ENCODE data around the gene CLEC2A. TPM values are rescaled to one million over a fixed set of nuclear protein-coding genes. Genes with fewer than 3 reads are reported as not detected.
A peak's percentile ranks its signal among the peaks of the same experiment; 100 is the strongest.

The CLEC2A gene
- total and polyA plus RNA-seq, 7 experiments from 2014 or later, result 0.22 TPM; not detected in 6

DNA sequence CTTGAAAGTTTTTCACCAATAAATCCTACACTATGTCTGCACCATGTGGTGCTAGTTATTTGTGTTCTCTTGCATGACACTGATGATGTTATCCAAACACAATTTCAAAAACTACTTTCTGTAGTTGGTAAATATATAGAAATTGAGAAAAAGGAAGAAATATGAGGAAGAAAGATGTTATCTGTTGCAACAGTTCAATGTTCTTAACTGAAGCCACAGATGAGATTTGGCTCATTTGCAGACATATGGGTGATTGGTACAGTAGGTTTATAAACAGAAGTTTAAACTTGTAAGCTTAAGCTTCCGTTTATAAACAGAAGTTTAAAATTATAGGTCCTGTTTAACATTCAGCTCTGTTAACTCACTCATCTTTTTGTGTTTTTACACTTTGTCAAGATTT lies 39.0 kb upstream of the CLEC2A start, which contains the start of gene CLEC12A:
Gene CLEC12A, plus strand, starts transcription at position 229 of the 400 bp plus-strand sequence. CDS start 188 bp downstream, outside the sequence.
- H3K9me3 Mint-ChIP-seq, result peaks cover 0 to 11% (median 5%) of the 10 kb centered on the region in 11 donors
- Histone ChIP-seq H3K4me3 (ENCODE audit: low read length) (no peak within 1 kb of the TSS), H3K4me1 (ENCODE audit: control insufficient read depth in 2 of 2, insufficient read depth in 2 of 2, low read length in 2 of 2) (no peaks in the 10 kb centered on the region), H3K36me3 (ENCODE audit: control insufficient read depth in 2 of 3, insufficient read depth in 3 of 3, low read length in 3 of 3) (no peaks in the 10 kb centered on the region), H3K27me3 (ENCODE audit: control insufficient read depth in 2 of 2, insufficient read depth in 2 of 2, low read length in 2 of 2) (no peaks in the 10 kb centered on the region), H3K27ac (ENCODE audit: low read depth, low read length) (no peak within 1 kb of the TSS), H3K9me3 (ENCODE audit: control insufficient read depth in 2 of 3, low read length in 3 of 3) (no peaks in the 10 kb centered on the region)
- ChIA-PET POLR2A (no interaction called here), CTCF (no interaction called here)
- peaks cover 0 to 40% (median 0%) of the 10 kb centered on the region in 5 donors for H3K27me3 Mint-ChIP-seq
- peaks cover 0 to 4% (median 0%) of the 10 kb centered on the region in 7 donors for H3K4me1 Mint-ChIP-seq
- peak within 1 kb of the TSS in 1 of 9 donors; percentile 14 for H3K27ac Mint-ChIP-seq
- H3K4me3 Mint-ChIP-seq, result no peak within 1 kb of the TSS
- peak; percentile 53 for ATAC-seq
- no peak for DNase-seq
- intact Hi-C loops (cut with micrococcal nuclease), result no loop called here
- H3K36me3 Mint-ChIP-seq, result peaks cover 0 to 7% (median 6%) of the 10 kb centered on the region in 5 donors

DNA sequence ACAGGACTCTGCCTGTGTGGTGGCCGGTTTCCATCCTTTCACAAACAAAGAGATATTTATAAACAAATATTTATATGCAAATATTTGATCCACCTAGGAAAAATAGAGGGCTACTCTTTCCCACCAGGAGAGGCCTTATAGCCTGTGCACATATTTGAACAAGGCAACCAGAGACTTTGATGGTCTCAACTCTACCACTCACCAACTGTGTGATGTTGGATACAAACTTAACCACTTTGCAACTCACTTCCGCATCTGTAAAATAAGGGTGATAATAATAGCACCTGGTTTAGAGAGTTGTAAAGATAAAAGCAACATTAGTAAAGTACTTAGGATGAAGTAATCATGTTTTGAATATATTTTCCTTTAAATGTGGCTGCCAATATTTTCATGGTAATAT lies 37.5 kb upstream of the CLEC2A start:
- Histone ChIP-seq H3K4me3 (ENCODE audit: low read length) (no peak overlapping the region), H3K27ac (ENCODE audit: low read depth, low read length) (no peak overlapping the region), H3K36me3 (ENCODE audit: control insufficient read depth in 2 of 3, insufficient read depth in 3 of 3, low read length in 3 of 3) (no peaks in the 10 kb centered on the region), H3K27me3 (ENCODE audit: control insufficient read depth in 2 of 2, insufficient read depth in 2 of 2, low read length in 2 of 2) (no peaks in the 10 kb centered on the region), H3K4me1 (ENCODE audit: control insufficient read depth in 2 of 2, insufficient read depth in 2 of 2, low read length in 2 of 2) (no peaks in the 10 kb centered on the region), H3K9me3 (ENCODE audit: control insufficient read depth in 2 of 3, low read length in 3 of 3) (no peaks in the 10 kb centered on the region)
- H3K4me3 Mint-ChIP-seq, result no peak overlapping the region
- DNase-seq (no peak), ATAC-seq (no peak)
- peaks cover 0 to 3% (median 0%) of the 10 kb centered on the region in 5 donors for H3K36me3 Mint-ChIP-seq
- intact Hi-C loops (cut with micrococcal nuclease), result no loop called here
- CTCF ChIA-PET, result no interaction called here
- H3K27me3 Mint-ChIP-seq, result peaks cover 0 to 36% (median 0%) of the 10 kb centered on the region in 5 donors
- H3K9me3 Mint-ChIP-seq, result no peaks in the 10 kb centered on the region
- H3K4me1 Mint-ChIP-seq, result peaks cover 0 to 4% (median 0%) of the 10 kb centered on the region in 7 donors
- no peak overlapping the region for H3K27ac Mint-ChIP-seq
- POLR2A ChIA-PET, result no interaction called here

DNA sequence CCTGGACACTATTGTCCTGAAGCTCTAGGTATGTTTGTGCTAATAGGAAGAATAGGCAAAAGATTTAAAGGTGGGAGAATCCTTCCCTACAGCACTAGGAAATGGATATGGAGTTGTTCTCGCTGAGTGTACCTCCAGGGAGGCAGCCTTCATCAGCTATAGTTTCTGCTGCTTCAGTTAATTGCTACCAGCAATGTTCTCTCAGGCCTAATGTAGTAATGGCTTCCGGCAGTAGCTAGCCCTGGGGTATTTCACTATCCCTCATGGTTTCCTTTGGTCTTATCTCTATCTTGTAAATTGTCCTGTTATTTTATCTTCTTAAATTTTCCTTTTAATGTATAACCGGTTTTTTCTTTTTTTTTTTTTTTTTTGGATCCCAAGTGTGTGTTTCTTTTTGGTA lies 29.7 kb upstream of the CLEC2A start:
- CTCF ChIA-PET, result no interaction called here
- Mint-ChIP-seq H3K9me3 (no peaks in the 10 kb centered on the region), H3K36me3 (peaks cover 0 to 8% (median 0%) of the 10 kb centered on the region in 5 donors), H3K4me3 (no peak overlapping the region), H3K27me3 (no peaks in the 10 kb centered on the region), H3K4me1 (peaks cover 21 to 36% (median 32%) of the 10 kb centered on the region in 7 donors), H3K27ac (no peak overlapping the region)
- Histone ChIP-seq H3K9me3 (ENCODE audit: control insufficient read depth in 2 of 3, low read length in 3 of 3) (no peaks in the 10 kb centered on the region), H3K27me3 (ENCODE audit: control insufficient read depth in 2 of 2, insufficient read depth in 2 of 2, low read length in 2 of 2) (no peaks in the 10 kb centered on the region), H3K4me3 (ENCODE audit: low read length) (no peak overlapping the region), H3K27ac (ENCODE audit: low read depth, low read length) (no peak overlapping the region), H3K4me1 (ENCODE audit: control insufficient read depth in 2 of 2, insufficient read depth in 2 of 2, low read length in 2 of 2) (peaks cover 15 to 16% of the 10 kb centered on the region in 2 donors), H3K36me3 (ENCODE audit: control insufficient read depth in 2 of 3, insufficient read depth in 3 of 3, low read length in 3 of 3) (no peaks in the 10 kb centered on the region)
- POLR2A ChIA-PET, result interaction anchor here (1.1 kb wide), 1 partner anchor 19 kb away, joined by 3 read pairs; no protein-coding TSS in a partner anchor
- intact Hi-C loops (cut with micrococcal nuclease), result no loop called here
- DNase-seq (no peak), ATAC-seq (no peak)

DNA sequence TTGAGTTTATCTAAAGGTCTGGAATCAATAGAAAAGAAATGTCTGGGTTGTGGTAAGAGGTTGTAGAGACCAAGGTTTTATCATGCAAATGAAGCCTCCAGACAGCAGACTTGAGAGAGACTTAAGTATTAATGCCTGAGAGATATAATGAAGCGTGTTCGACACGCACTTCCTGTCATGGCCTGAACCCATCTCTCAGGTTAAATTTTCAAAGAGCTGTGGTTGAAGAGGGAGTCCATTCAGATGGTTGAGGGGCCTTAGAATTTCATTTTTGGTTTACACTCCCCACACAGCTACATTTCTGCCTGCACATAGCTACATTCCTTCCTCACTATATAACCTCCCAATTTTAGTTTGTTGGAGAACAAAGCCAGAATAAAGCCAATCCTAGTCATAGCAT lies 28.9 kb upstream of the CLEC2A start:
- no peak overlapping the region for H3K4me3 ChIP-seq (ENCODE audit: low read length)
- Mint-ChIP-seq H3K27me3 (no peaks in the 10 kb centered on the region), H3K4me1 (peaks cover 26 to 42% (median 40%) of the 10 kb centered on the region in 7 donors), H3K27ac (peak overlapping the region in 1 of 9 donors; percentile 39), H3K9me3 (no peaks in the 10 kb centered on the region), H3K4me3 (peak overlapping the region in 1 of 10 donors; percentile 24), H3K36me3 (peaks cover 0 to 8% (median 0%) of the 10 kb centered on the region in 5 donors)
- H3K27ac ChIP-seq (ENCODE audit: low read depth, low read length), result no peak overlapping the region
- ChIA-PET POLR2A (interaction anchor here (1.1 kb wide), 1 partner anchor 19 kb away, joined by 3 read pairs; no protein-coding TSS in a partner anchor), CTCF (no interaction called here)
- intact Hi-C loops (cut with micrococcal nuclease), result no loop called here
- H3K4me1 ChIP-seq (ENCODE audit: control insufficient read depth in 2 of 2, insufficient read depth in 2 of 2, low read length in 2 of 2), result peaks cover 15 to 16% of the 10 kb centered on the region in 2 donors
- DNase-seq, result no peak
- H3K36me3 ChIP-seq (ENCODE audit: control insufficient read depth in 2 of 3, insufficient read depth in 3 of 3, low read length in 3 of 3), result no peaks in the 10 kb centered on the region
- no peaks in the 10 kb centered on the region for H3K9me3 ChIP-seq (ENCODE audit: control insufficient read depth in 2 of 3, low read length in 3 of 3)
- no peaks in the 10 kb centered on the region for H3K27me3 ChIP-seq (ENCODE audit: control insufficient read depth in 2 of 2, insufficient read depth in 2 of 2, low read length in 2 of 2)
- ATAC-seq, result no peak

DNA sequence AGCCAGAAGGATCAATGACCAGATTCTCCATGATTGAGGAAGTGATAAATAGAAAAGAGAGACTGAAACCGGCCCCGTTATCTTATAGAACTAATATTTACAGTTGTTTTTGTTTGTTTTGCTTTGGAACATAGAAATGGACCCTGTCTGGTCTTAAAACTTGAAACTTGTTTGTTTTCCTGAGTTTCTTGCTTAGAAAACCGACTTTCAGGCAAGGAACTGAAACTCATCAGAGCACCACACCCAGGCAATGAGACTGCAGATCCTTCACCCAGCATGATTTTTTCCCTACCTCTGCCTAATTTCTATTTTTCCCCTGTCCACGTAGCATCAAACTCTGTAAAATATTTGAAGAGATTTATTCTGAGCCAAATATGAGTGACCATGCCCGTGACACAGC lies 28.4 kb upstream of the CLEC2A start:
- peaks cover 0 to 8% (median 0%) of the 10 kb centered on the region in 5 donors for H3K36me3 Mint-ChIP-seq
- H3K27ac Mint-ChIP-seq, result peak overlapping the region in 1 of 9 donors; percentile 39
- H3K9me3 Mint-ChIP-seq, result no peaks in the 10 kb centered on the region
- H3K4me1 Mint-ChIP-seq, result peaks cover 27 to 47% (median 45%) of the 10 kb centered on the region in 7 donors
- Histone ChIP-seq H3K27me3 (ENCODE audit: control insufficient read depth in 2 of 2, insufficient read depth in 2 of 2, low read length in 2 of 2) (no peaks in the 10 kb centered on the region), H3K9me3 (ENCODE audit: control insufficient read depth in 2 of 3, low read length in 3 of 3) (no peaks in the 10 kb centered on the region), H3K36me3 (ENCODE audit: control insufficient read depth in 2 of 3, insufficient read depth in 3 of 3, low read length in 3 of 3) (no peaks in the 10 kb centered on the region), H3K27ac (ENCODE audit: low read depth, low read length) (no peak overlapping the region), H3K4me3 (ENCODE audit: low read length) (no peak overlapping the region), H3K4me1 (ENCODE audit: control insufficient read depth in 2 of 2, insufficient read depth in 2 of 2, low read length in 2 of 2) (peaks cover 15 to 16% of the 10 kb centered on the region in 2 donors)
- intact Hi-C loops (cut with micrococcal nuclease), result no loop called here
- DNase-seq (no peak), ATAC-seq (no peak)
- H3K4me3 Mint-ChIP-seq, result peak overlapping the region in 1 of 10 donors; percentile 24
- POLR2A ChIA-PET, result interaction anchor here (0.7 to 1.1 kb wide), 2 partner anchors 18 to 50 kb away, joined by 3 read pairs; partner anchors contain the start of gene CLEC12B
- no peaks in the 10 kb centered on the region for H3K27me3 Mint-ChIP-seq
- CTCF ChIA-PET, result no interaction called here

DNA sequence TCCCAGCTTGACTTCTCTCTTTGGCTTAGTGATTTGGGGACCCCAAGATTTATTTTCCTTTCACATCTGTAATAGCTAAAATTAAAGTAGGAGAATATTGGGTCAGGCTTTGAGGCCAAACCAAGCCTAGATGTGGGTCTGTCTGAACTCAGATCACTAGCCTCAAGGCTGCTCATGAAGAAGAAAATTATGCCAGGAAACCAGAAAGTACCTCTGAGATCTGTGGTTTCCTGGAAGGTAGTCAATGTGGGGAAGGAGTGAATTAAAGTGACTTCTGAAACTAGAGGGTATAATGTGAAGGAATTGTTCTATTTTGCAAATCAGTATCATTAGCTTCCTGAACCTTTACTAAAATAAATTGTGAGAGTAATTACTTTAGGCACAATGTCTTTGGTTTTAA lies 25.7 kb upstream of the CLEC2A start:
- ATAC-seq, result peak; percentile 37
- no peak overlapping the region for H3K4me3 ChIP-seq (ENCODE audit: low read length)
- Mint-ChIP-seq H3K4me3 (peak overlapping the region in 8 of 10 donors; percentile 2 to 67 (median 49)), H3K9me3 (no peaks in the 10 kb centered on the region), H3K27me3 (no peaks in the 10 kb centered on the region), H3K36me3 (peaks cover 0 to 8% (median 0%) of the 10 kb centered on the region in 5 donors), H3K4me1 (peaks cover 29 to 51% (median 49%) of the 10 kb centered on the region in 7 donors), H3K27ac (peak overlapping the region in 5 of 9 donors; percentile 0 to 56 (median 16))
- ChIA-PET POLR2A (no interaction called here), CTCF (no interaction called here)
- H3K9me3 ChIP-seq (ENCODE audit: control insufficient read depth in 2 of 3, low read length in 3 of 3), result no peaks in the 10 kb centered on the region
- peak in 3 of 9 donors; percentile 23 to 35 (median 25) for DNase-seq
- intact Hi-C loops (cut with micrococcal nuclease), result no loop called here
- H3K27ac ChIP-seq (ENCODE audit: low read depth, low read length), result no peak overlapping the region
- no peaks in the 10 kb centered on the region for H3K27me3 ChIP-seq (ENCODE audit: control insufficient read depth in 2 of 2, insufficient read depth in 2 of 2, low read length in 2 of 2)
- H3K4me1 ChIP-seq (ENCODE audit: control insufficient read depth in 2 of 2, insufficient read depth in 2 of 2, low read length in 2 of 2), result peaks cover 15 to 16% of the 10 kb centered on the region in 2 donors
- no peaks in the 10 kb centered on the region for H3K36me3 ChIP-seq (ENCODE audit: control insufficient read depth in 2 of 3, insufficient read depth in 3 of 3, low read length in 3 of 3)

All from naive thymus-derived CD4-positive, alpha-beta T cell (primary cell).